ENCODE data around the gene FGFRL1.

- TF ChIP-seq ZNF274 (IDR thresholded peaks at IDR 0.05; ENCODE audit: low read depth, low read length): no peak
- TF ChIP-seq SUZ12 (IDR thresholded peaks at IDR 0.05; ENCODE audit: extremely low read depth, insufficient read depth, insufficient read length): no peak
Observed at GRCh38 chr4:1019320-1019719, 7.9 kb downstream of the FGFRL1 start.
